ENCODE results near the gene FAR2. TPM values are rescaled to one million over a fixed set of nuclear protein-coding genes. Genes with fewer than 3 reads are reported as not detected.
"Not testable (repeated sequence)": the region's sequence is repeated elsewhere in the genome, so short reads cannot be mapped to it uniquely, and the experiment has no call there.

FAR2 gene
- total RNA-seq, 1 donor: 5.6 TPM

DNA sequence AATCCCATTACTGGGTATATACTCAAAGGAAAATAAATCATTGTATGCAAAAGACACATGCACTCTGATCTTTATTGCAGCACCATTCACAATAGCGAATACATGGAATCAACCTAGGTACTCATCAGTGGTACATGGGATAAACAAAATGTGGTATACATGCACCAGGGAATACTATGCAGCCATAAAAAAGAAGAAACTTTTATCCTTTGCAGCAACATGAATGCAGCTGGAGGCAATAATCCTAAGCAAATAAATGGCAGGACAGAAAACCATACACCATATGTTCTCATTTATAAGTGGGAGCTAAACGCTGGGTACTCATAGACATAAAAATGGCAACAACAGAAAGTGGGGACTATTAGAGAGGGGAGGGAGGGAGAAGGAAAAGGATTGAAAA, 216.0 kb downstream of the FAR2 start:
- H3K4me3 ChIP-seq (ENCODE audit: low read depth, low read length): no peak overlapping the region
- TF ChIP-seq, protein P1, sequence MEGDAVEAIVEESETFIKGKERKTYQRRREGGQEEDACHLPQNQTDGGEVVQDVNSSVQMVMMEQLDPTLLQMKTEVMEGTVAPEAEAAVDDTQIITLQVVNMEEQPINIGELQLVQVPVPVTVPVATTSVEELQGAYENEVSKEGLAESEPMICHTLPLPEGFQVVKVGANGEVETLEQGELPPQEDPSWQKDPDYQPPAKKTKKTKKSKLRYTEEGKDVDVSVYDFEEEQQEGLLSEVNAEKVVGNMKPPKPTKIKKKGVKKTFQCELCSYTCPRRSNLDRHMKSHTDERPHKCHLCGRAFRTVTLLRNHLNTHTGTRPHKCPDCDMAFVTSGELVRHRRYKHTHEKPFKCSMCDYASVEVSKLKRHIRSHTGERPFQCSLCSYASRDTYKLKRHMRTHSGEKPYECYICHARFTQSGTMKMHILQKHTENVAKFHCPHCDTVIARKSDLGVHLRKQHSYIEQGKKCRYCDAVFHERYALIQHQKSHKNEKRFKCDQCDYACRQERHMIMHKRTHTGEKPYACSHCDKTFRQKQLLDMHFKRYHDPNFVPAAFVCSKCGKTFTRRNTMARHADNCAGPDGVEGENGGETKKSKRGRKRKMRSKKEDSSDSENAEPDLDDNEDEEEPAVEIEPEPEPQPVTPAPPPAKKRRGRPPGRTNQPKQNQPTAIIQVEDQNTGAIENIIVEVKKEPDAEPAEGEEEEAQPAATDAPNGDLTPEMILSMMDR (IDR thresholded peaks at IDR 0.05; ENCODE audit: insufficient read depth, low read depth, low read length): no peak
- no peak for DNase-seq (ENCODE audit: low read depth)

DNA sequence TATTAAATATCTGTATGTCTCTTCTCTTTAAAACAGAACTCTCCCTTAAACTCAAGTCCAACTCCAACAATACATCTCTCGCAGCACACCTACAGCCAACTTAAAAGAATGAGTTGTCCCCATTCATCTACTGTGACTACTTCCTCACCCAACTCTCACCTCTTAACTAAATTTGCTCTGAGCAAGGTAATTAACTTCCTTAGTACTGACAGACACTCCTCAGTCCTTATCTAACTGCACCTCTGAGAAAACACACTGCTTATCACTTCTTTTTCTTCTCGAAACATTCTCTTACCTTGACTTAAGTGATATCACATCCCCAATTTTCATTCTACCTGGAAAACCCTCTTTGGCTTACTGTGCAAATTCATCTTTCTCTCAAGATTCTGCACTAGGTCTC, 224.9 kb downstream of the FAR2 start:
- no peak overlapping the region for H3K4me3 ChIP-seq (ENCODE audit: low read depth, low read length)
- DNase-seq (ENCODE audit: low read depth): no peak
- TF ChIP-seq, protein P1 (IDR thresholded peaks at IDR 0.05; ENCODE audit: insufficient read depth, low read depth, low read length): no peak

DNA sequence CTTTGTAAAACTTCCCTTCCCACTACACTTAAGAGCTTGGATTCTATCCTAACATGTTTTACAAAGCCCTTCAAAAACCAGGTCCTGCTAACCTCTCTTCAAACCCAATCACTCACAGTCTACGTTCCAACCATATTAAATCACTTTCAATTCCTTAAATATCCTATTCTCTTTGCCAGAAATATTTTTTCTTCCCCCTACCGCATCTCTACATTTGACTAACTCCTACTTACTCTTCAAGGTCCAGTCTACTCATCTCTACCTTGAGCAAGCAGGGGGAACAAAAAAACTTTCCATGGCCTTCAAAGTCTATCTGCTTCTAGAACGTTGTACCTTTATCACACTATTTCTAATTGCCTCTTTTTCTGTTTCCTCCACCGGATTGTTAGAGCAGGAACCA, 225.8 kb downstream of the FAR2 start:
- no peak overlapping the region for H3K4me3 ChIP-seq (ENCODE audit: low read depth, low read length)

DNA sequence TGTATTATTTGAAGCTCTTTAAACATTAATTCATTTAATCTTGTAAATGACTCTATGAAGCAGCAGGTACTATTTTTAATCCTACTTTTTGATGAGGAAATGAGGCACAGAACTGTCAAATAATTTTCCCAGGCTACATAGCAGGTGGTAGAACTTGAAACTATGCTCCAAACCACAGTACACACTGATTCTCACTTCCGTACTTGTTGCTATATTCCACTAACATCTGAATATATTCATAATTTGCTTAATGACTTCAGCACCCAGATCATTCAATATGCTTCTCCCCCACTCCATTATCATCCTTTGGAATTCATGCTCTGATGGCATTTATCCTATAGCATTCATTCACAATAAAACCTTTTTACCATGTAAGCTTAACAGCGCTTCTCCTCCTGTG, 227.0 kb downstream of the FAR2 start:
- DNase-seq (ENCODE audit: low read depth): no peak
- TF ChIP-seq, protein P1 (IDR thresholded peaks at IDR 0.05; ENCODE audit: insufficient read depth, low read depth, low read length): no peak
- no peak overlapping the region for H3K4me3 ChIP-seq (ENCODE audit: low read depth, low read length)

More for the DNA sequence above, 225.8 kb downstream of the FAR2 start:
- TF ChIP-seq, protein P1 (IDR thresholded peaks at IDR 0.05; ENCODE audit: insufficient read depth, low read depth, low read length): no peak
- DNase-seq (ENCODE audit: low read depth): no peak

- peak; percentile 99 for DNase-seq (ENCODE audit: low read depth)
- TF ChIP-seq, protein P1 (IDR thresholded peaks at IDR 0.05; ENCODE audit: insufficient read depth, low read depth, low read length): no peak
- H3K4me3 ChIP-seq (ENCODE audit: low read depth, low read length): peak within 1 kb of the TSS; percentile 100
Observed at GRCh38 chr12:29380536-29381523, 231.8 kb downstream of the FAR2 start, which contains the start of gene ERGIC2. TSS of gene ERGIC2 (minus strand) at chr12:29381172. CDS start at chr12:29371633, 9,539 bp downstream.

GRCh38 chr12:29382251-29382650, 233.2 kb downstream of the FAR2 start:
- no peak for DNase-seq (ENCODE audit: low read depth)
- H3K4me3 ChIP-seq (ENCODE audit: low read depth, low read length): no peak overlapping the region
- TF ChIP-seq, protein P1 (IDR thresholded peaks at IDR 0.05; ENCODE audit: insufficient read depth, low read depth, low read length): no peak

DNA sequence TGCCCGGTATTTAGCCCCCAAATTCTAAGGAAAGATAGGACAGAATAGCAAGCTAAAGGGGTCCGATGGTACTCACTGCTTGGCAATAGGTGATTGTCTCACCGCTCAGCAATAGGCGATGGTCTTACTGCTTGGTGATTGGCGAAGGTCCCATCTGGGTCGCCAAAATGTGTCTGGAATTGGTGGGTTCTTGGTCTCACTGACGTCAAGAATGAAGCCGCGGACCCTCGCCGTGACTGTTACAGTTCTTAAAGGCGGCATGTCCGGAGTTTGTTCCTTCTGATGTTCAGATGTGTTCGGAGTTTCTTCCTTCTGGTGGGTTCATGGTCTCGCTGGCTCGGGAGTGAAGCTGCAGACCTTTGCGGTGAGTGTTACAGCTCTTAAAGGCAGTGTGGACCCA, 236.1 kb downstream of the FAR2 start:
- not testable (repeated sequence) for DNase-seq (ENCODE audit: low read depth); H3K4me3 ChIP-seq (ENCODE audit: low read depth, low read length)

Data from fibroblast of villous mesenchyme (primary cell).